ENCODE results near the gene C1orf35.

DNA sequence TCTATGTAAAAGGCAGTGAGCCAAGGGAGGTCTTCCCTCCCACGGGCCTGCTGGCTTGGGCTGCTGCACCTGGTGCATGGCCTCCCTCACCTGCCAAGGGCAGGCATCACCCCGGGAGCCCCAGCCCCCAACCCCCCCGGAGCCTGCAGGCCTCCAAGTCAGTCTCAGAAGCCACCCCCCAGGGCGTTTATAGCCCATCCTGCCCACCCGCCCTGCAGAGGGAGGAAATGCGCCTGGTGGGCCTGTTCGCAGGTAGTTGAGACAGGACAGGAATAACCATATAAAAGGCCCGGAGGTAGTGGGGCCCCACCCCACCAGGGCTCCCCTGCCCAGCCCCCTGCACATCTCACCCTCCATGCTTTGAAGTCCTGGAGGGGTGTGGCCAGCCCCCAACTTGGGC, 38.8 kb downstream of the C1orf35 start:
- TF ChIP-seq, protein P1, sequence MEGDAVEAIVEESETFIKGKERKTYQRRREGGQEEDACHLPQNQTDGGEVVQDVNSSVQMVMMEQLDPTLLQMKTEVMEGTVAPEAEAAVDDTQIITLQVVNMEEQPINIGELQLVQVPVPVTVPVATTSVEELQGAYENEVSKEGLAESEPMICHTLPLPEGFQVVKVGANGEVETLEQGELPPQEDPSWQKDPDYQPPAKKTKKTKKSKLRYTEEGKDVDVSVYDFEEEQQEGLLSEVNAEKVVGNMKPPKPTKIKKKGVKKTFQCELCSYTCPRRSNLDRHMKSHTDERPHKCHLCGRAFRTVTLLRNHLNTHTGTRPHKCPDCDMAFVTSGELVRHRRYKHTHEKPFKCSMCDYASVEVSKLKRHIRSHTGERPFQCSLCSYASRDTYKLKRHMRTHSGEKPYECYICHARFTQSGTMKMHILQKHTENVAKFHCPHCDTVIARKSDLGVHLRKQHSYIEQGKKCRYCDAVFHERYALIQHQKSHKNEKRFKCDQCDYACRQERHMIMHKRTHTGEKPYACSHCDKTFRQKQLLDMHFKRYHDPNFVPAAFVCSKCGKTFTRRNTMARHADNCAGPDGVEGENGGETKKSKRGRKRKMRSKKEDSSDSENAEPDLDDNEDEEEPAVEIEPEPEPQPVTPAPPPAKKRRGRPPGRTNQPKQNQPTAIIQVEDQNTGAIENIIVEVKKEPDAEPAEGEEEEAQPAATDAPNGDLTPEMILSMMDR (IDR thresholded peaks at IDR 0.05): no peak
- no peak for TF ChIP-seq EP300 (IDR thresholded peaks at IDR 0.05)
- no peak for TF ChIP-seq POLR2A (IDR thresholded peaks at IDR 0.05)
- no peak for TF ChIP-seq POLR2AphosphoS5 (IDR thresholded peaks at IDR 0.05)
